NB4 (cell line): ENCODE results near the gene PATJ.

Experiments used
- MYC ChIP-seq: IDR thresholded peaks from 2 replicates; pipeline ENCODE4 v1.6.1; 2011; ENCODE audit warnings: low read depth, low read length
- POLR2A ChIP-seq: IDR thresholded peaks from 2 replicates; pipeline ENCODE4 v1.6.1; 2011; ENCODE audit warnings: mild to moderate bottlenecking; ENCODE audit not compliant: insufficient read length; ENCODE audit errors: extremely low read depth
- TF ChIP-seq, protein P1 (sequence below): IDR thresholded peaks from one replicate; pipeline ENCODE4 v1.5.1; 2012; ENCODE audit warnings: low read depth, low read length

GRCh38 chr1:61711969-61712368 lies 30.3 kb upstream of the PATJ start:
- TF ChIP-seq POLR2A = no peak
- TF ChIP-seq, protein P1, sequence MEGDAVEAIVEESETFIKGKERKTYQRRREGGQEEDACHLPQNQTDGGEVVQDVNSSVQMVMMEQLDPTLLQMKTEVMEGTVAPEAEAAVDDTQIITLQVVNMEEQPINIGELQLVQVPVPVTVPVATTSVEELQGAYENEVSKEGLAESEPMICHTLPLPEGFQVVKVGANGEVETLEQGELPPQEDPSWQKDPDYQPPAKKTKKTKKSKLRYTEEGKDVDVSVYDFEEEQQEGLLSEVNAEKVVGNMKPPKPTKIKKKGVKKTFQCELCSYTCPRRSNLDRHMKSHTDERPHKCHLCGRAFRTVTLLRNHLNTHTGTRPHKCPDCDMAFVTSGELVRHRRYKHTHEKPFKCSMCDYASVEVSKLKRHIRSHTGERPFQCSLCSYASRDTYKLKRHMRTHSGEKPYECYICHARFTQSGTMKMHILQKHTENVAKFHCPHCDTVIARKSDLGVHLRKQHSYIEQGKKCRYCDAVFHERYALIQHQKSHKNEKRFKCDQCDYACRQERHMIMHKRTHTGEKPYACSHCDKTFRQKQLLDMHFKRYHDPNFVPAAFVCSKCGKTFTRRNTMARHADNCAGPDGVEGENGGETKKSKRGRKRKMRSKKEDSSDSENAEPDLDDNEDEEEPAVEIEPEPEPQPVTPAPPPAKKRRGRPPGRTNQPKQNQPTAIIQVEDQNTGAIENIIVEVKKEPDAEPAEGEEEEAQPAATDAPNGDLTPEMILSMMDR = no peak
- TF ChIP-seq MYC = no peak
